Measurements from ENCODE around the gene MTF2.

DNA sequence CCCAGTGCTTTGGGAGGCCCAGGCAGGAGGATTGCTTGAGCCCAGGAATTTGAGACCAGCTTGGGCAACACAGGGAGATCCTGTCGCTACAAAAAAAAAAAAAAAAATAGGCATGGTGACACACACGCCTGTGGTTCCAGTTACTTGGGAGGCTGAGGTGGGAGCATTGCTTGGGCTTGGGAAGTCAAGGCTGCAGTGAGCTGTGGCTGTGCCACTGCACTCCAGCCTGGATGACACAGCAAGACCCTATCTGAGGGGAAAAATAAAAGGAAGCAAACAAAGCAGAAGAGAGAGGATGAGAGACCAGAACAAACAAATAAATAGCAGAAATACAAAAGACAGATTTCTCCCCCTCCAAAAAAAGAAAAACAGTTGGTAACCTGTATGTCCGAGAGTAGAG, 34.0 kb downstream of the MTF2 start:
- TF ChIP-seq, protein P1, sequence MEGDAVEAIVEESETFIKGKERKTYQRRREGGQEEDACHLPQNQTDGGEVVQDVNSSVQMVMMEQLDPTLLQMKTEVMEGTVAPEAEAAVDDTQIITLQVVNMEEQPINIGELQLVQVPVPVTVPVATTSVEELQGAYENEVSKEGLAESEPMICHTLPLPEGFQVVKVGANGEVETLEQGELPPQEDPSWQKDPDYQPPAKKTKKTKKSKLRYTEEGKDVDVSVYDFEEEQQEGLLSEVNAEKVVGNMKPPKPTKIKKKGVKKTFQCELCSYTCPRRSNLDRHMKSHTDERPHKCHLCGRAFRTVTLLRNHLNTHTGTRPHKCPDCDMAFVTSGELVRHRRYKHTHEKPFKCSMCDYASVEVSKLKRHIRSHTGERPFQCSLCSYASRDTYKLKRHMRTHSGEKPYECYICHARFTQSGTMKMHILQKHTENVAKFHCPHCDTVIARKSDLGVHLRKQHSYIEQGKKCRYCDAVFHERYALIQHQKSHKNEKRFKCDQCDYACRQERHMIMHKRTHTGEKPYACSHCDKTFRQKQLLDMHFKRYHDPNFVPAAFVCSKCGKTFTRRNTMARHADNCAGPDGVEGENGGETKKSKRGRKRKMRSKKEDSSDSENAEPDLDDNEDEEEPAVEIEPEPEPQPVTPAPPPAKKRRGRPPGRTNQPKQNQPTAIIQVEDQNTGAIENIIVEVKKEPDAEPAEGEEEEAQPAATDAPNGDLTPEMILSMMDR (IDR thresholded peaks at IDR 0.05) = no peak
- TF ChIP-seq POLR2A (IDR thresholded peaks at IDR 0.05) = no peak

Data from ovary (tissue), 3 donors.